Upper lobe of left lung (tissue), 4 donors: ENCODE data around the gene RPS10.

Source experiments
- CTCF ChIP-seq, 6 experiments: fragments of 450-650 bp in 4 of 6; fragments of 200-600 bp in 2 of 6; sonication (generic) in 2 of 6; IDR thresholded peaks; one replicate each; pipeline ENCODE4 v1.5.1; 2016 to 2019; ENCODE audit warnings: antibody characterized with exemption in 6 of 6
- EP300 ChIP-seq, 4 donors: sonication (generic); formaldehyde crosslinking; IDR thresholded peaks; one replicate each; pipeline ENCODE4 v1.5.1; 2017; ENCODE audit warnings: antibody characterized with exemption in 4 of 4, control low read depth in 2 of 4
- POLR2A ChIP-seq, 4 donors: fragments of 450-650 bp; IDR thresholded peaks; one replicate each; pipeline ENCODE4 v1.5.1; 2016 to 2017; ENCODE audit warnings: antibody characterized with exemption in 4 of 4, mild to moderate bottlenecking in 2 of 4
- POLR2AphosphoS5 ChIP-seq, 2 donors: sonication (generic); formaldehyde crosslinking; IDR thresholded peaks; one replicate each; pipeline ENCODE4 v1.5.1; 2017; ENCODE audit warnings: antibody characterized with exemption in 2 of 2

GRCh38 chr6:34374069-34374468 lies 51.8 kb downstream of the RPS10 start:
- TF ChIP-seq EP300 (IDR thresholded peaks at IDR 0.05) (no peak), CTCF (IDR thresholded peaks at IDR 0.05) (no peak), POLR2A (IDR thresholded peaks at IDR 0.05) (no peak), POLR2AphosphoS5 (IDR thresholded peaks at IDR 0.05) (no peak)
